Measurements from ENCODE around the gene HORMAD2. TPM values are rescaled to one million over a fixed set of nuclear protein-coding genes. Genes with fewer than 3 reads are reported as not detected.

The HORMAD2 gene
- total RNA-seq: not detected
- long read RNA-seq: 0 reads

- no peak for DNase-seq (ENCODE audit: low spot score)
These were observed at the start of gene HORMAD2 for GRCh38 chr22:30079952-30080533. Gene HORMAD2, plus strand, starts transcription at chr22:30080464. Its CDS starts 13,489 bp downstream, at chr22:30093953.

GRCh38 chr22:30031328-30031727 lies 48.9 kb upstream of the HORMAD2 start:
- DNase-seq (ENCODE audit: low spot score): no peak

GRCh38 chr22:30031764-30032455 lies 48.4 kb upstream of the HORMAD2 start:
- DNase-seq (ENCODE audit: low spot score): no peak

GRCh38 chr22:30033137-30033536 lies 47.1 kb upstream of the HORMAD2 start:
- DNase-seq (ENCODE audit: low spot score): no peak

GRCh38 chr22:30033901-30034300 lies 46.4 kb upstream of the HORMAD2 start:
- no peak for DNase-seq (ENCODE audit: low spot score)

GRCh38 chr22:30036656-30037055 lies 43.6 kb upstream of the HORMAD2 start:
- DNase-seq (ENCODE audit: low spot score): no peak

- DNase-seq (ENCODE audit: low spot score): no peak
These were observed 42.0 kb upstream of the HORMAD2 start for GRCh38 chr22:30038219-30038618.

- no peak for DNase-seq (ENCODE audit: low spot score)
These were observed 39.6 kb upstream of the HORMAD2 start for GRCh38 chr22:30040499-30041260.

- DNase-seq (ENCODE audit: low spot score): peak; percentile 68
These were observed 38.8 kb upstream of the HORMAD2 start for GRCh38 chr22:30041475-30041874.

GRCh38 chr22:30041881-30042280 lies 38.4 kb upstream of the HORMAD2 start:
- DNase-seq (ENCODE audit: low spot score): no peak

- no peak for DNase-seq (ENCODE audit: low spot score)
These were observed 37.1 kb upstream of the HORMAD2 start for GRCh38 chr22:30043161-30043560.

GRCh38 chr22:30044369-30044768 lies 35.9 kb upstream of the HORMAD2 start:
- no peak for DNase-seq (ENCODE audit: low spot score)

- DNase-seq (ENCODE audit: low spot score): peak; percentile 71
These were observed 35.3 kb upstream of the HORMAD2 start for GRCh38 chr22:30044881-30045493.

- DNase-seq (ENCODE audit: low spot score): peak; percentile 68
These were observed 34.8 kb upstream of the HORMAD2 start for GRCh38 chr22:30045494-30045887.

GRCh38 chr22:30045901-30046715 lies 34.2 kb upstream of the HORMAD2 start:
- peak; percentile 82 for DNase-seq (ENCODE audit: low spot score)

GRCh38 chr22:30046716-30047363 lies 33.4 kb upstream of the HORMAD2 start:
- peak; percentile 83 for DNase-seq (ENCODE audit: low spot score)

GRCh38 chr22:30047364-30047738 lies 32.9 kb upstream of the HORMAD2 start:
- DNase-seq (ENCODE audit: low spot score): no peak

GRCh38 chr22:30048681-30049080 lies 31.6 kb upstream of the HORMAD2 start:
- no peak for DNase-seq (ENCODE audit: low spot score)

- no peak for DNase-seq (ENCODE audit: low spot score)
These were observed 26.0 kb upstream of the HORMAD2 start for GRCh38 chr22:30054067-30054763.

- DNase-seq (ENCODE audit: low spot score): no peak
These were observed 25.5 kb upstream of the HORMAD2 start for GRCh38 chr22:30054764-30055069.
